ENCODE data around the gene TDRD9.
"Not testable (repeated sequence)": the region's sequence is repeated elsewhere in the genome, so short reads cannot be mapped to it uniquely, and the experiment has no call there.

The TDRD9 gene, protein sequence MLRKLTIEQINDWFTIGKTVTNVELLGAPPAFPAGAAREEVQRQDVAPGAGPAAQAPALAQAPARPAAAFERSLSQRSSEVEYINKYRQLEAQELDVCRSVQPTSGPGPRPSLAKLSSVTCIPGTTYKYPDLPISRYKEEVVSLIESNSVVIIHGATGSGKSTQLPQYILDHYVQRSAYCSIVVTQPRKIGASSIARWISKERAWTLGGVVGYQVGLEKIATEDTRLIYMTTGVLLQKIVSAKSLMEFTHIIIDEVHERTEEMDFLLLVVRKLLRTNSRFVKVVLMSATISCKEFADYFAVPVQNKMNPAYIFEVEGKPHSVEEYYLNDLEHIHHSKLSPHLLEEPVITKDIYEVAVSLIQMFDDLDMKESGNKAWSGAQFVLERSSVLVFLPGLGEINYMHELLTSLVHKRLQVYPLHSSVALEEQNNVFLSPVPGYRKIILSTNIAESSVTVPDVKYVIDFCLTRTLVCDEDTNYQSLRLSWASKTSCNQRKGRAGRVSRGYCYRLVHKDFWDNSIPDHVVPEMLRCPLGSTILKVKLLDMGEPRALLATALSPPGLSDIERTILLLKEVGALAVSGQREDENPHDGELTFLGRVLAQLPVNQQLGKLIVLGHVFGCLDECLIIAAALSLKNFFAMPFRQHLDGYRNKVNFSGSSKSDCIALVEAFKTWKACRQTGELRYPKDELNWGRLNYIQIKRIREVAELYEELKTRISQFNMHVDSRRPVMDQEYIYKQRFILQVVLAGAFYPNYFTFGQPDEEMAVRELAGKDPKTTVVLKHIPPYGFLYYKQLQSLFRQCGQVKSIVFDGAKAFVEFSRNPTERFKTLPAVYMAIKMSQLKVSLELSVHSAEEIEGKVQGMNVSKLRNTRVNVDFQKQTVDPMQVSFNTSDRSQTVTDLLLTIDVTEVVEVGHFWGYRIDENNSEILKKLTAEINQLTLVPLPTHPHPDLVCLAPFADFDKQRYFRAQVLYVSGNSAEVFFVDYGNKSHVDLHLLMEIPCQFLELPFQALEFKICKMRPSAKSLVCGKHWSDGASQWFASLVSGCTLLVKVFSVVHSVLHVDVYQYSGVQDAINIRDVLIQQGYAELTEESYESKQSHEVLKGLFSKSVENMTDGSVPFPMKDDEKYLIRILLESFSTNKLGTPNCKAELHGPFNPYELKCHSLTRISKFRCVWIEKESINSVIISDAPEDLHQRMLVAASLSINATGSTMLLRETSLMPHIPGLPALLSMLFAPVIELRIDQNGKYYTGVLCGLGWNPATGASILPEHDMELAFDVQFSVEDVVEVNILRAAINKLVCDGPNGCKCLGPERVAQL (N-terminal part only)
- long read RNA-seq, donor 1: 0 reads
- long read RNA-seq, donor 2: 0 reads
- long read RNA-seq, donor 3: 0 reads
- long read RNA-seq, donor 4: 0 reads
- long read RNA-seq, donor 5: 0 reads
- long read RNA-seq, donor 6: 0 reads
- long read RNA-seq, donor 7: 0 reads
- long read RNA-seq, donor 8, full-length matches to known transcripts: 2 of 2 reads
- long read RNA-seq, donor 8, partial matches to known transcripts: 0 of 2 reads
- long read RNA-seq, donor 8, other reads (novel, unspliced or antisense): 0 of 2 reads

- DNase-seq: peak; percentile 15
Observed at GRCh38 chr14:103928011-103928890, at the start of gene TDRD9. TSS of gene TDRD9 (plus strand) at chr14:103928456. CDS start at chr14:103928510, 54 bp downstream.

DNA sequence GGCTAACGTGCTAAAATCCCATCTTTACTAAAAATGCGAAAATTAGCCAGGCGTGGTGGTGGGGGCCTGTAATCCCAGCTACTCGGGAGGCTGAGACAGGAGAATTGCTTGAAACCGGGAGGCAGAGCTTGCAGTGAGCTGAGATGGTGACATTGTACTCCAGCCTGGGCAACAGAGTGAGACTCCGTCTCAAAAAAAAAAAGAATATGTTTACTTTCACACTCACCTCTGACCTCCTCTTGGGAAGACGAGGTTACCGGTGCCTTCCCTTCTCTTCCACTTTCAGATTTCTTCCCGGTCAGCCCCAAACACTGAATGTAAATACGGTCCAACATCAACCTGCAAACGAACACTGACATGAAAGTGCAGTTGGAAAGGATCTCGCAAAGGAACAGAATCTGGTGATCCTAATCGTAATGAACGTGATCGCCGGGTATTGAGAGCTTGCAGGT is 49.1 kb upstream of the TDRD9 start:
- DNase-seq: no peak

DNA sequence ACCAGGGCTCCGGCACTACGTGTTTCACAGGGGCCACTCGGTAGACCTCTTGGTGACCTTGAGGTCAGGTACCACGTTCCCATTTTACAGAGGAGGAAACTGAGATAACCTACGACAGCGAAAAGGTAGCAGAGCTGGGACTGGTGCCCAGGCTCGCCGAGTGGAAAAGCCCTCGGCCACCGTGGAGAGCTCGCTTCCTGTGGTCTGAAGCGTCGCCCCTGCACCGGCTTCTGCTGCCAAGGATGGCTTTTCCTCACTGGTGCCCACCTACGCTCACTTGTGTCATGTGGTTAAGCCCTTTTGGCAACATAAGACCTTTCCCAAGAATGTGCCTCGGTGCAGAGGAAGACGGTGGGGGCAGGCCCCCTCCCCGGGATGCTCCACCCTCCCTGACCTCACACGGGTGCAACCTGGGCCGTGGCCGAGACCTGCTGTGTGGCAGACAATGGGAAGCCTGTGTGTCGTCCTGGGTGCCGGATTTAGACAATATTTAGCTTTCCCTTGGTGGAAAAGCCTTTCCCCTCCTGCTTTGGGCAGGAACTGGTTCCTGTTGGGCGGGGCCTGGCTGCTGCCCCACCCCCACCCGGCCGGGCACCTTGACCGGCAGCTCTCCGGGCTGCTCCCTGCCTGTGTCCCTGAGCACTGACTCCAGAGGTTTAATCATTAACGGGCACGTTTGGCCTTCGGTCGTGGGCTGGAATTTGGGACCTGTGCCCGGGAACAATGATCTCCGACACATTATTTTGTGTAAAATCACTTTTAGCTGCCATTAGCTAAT is 48.5 kb upstream of the TDRD9 start:
- DNase-seq: no peak

- peak; percentile 77 for DNase-seq
Observed at GRCh38 chr14:103880348-103881267, 47.6 kb upstream of the TDRD9 start.

DNA sequence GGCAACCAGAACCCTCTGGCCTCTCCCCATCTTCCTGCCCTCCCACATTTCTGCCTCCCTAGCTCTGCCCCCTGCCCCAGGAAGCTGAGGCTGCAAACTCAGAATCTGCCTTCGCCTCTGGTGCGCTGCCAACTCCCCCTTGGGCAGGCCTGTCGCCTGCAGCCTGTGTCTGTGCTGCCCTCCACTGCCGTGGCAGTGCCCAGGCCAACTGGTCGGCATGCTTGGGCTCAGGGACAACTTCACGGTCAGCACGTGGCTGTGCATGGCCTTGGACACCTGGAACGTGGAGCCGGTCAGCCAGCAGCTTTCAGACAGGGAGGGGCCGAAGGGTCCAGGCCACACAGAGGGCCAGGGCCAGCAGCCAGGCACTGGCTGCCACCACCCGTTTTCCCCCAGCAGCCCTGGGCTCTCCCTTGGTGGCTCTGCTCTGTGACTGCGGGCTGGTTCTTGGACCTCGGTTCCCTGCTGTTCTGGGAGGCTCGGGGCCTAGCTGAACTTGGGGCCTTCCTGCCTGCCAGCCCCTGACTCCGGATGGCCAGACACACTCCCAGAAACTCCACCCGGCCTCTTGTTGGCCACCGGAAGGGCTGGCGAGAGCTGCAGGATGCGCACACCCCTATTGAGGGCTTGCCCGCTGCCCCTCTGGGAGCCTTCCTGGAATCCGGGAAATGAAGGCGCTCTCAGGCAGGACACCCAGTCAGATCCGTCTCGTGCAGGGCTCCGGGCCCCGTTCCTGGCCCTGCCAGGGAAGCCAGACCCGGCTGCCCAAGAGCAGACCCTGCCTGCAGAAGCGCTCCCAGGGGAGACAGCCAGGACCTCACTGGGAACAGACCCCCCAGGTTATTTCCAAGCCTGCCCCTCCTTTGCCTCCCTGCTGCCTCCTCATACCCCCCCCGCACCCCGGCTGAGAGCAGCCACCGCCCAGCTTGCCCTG is 46.7 kb upstream of the TDRD9 start:
- peak; percentile 45 for DNase-seq

DNA sequence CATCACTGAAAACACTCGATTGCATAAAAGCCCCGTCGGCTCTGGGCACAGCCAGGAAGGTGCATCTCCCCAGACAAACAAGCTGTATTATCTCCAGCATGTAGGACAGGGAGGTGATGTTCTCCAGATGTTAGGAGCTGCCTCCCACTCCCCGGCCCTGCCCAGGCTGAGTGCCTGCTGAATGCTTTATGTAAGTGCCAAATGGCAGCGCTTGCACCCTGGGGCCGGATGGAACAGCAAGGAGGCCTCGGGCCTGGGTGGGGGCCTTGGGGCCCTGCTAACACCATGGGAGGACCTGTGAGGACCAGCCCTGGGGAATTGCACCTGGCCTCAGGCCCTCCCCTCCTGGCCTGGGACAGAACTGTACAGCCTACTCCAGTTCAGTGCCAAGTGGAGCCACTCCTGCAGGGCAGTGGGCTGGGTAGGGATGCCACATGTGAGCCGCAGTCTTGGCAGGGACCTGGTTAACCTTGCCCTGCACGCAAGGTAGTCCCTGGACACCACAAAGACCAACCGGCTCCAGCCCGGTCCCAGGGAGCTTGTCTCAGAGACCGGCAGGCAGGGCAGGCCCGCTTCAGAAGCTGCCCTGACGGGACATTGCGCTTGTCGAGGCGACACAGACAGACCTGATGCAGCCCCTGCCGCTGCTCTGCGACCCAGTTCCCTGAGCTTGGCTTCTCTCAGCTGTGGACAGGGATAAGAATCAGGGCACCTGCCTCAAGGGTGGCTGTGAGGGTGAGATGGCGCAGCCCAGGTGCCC is 45.6 kb upstream of the TDRD9 start:
- DNase-seq: no peak

DNA sequence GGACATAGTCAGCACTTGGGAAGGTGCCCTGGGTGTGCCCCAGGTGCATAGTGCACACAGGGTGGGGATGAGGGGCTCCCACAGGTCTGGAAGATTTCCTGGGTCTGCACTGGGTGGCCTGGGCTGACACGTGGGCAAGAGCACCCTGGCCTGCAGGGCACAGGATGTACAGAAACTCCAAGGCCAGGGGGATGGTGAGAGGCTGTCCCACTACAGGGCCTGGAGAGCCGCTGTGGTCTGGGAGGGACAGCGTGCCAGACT is 45.1 kb upstream of the TDRD9 start:
- no peak for DNase-seq

DNA sequence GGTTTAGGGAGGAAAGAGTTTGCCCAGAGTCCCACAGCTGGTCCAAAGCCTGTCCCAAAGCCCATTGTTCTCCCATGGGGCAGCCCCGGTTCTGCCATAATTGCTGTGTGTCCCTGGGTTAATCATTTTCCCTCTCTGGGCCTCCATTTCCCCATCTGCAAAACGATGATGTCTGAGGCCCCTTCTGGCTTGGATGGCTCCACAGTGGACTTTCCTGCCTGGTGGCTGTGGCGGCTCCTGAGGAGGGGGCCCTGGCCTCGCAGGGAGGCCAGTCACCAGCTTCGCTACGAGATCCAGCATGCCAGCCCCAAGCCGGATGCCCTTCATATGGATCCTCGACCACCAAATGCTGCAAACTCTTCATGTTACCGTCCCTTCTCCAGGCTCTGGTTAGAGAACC is 43.4 kb upstream of the TDRD9 start:
- DNase-seq: no peak

DNA sequence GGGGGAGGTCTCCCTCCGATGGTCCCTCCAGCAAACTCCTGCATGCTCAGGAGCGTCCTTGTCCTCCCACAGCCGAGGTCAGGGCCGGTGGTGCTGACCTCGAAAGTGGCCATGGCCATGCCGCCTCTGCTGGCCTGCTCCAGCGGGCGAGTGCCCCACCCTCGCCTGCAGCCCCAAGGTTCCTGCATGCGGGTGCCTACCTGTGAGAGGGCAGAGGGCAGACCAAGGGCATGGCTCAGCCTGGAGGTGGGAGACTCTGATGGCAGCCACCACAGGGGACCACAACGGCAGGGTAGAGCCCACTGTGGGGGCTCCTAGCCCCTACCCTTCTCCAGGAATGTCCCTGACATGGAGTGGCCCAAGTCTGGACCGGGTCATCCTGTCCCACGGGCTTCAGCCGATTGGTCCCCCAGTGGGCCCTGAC is 42.7 kb upstream of the TDRD9 start:
- DNase-seq: no peak

DNA sequence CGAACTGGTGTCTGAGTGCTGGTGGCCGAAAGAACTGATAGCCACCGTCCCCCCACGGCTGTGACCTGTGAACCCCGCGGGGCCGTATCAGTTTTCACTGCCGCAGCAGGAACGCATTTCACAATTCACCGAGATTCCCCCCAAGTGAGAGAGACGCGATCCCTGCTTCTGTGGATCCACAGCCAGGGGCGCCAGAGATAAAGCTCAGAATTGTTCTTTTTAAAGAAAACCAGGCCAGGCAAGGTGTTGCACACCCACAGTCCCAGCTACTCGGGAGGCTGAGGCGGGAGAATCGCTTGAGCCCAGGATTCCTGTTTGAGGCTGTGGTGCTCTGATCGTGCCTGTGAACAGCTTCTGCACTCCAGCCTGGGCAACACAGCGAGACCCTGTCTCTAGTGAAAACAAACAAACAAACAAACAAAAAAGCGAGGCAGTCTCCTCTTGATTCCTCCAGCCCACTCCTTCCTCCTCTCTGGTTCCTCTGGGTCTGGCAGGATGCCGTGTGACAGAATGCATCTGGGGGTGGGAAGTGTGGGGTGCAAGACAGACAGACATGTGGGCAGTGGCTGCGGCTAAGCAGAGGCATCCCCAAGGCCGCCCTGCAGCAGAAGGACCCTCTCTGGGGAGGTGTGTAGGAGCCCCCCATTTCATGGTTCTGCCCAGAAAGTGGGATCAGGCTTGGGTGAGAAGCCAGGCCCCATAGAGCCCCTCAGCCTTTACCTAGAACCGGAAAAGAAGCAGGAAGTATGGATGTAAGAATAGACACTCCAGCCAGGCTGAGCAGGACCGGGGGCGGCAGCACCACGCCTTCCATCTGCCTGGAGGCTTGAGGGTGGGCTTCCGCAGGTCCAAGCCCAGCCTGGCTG is 41.7 kb upstream of the TDRD9 start:
- no peak for DNase-seq

DNA sequence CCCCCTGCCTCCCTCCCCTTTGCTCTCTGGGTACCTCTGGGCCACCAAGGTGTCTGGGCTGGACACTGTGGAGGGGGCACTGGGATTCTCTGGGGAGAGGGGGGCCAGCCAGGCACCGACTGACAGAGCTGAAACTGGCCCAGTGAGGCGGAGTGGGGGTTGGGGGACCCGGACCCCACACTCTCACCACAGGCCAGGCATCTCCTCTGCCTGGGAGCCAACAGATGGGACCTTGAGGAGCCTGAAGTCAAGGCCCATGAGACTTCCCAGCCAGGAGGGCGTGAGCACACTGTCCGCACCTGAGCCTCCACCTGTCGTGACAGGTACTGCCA is 41.1 kb upstream of the TDRD9 start:
- no peak for DNase-seq

GRCh38 chr14:103887557-103888115 is 40.6 kb upstream of the TDRD9 start:
- no peak for DNase-seq

DNA sequence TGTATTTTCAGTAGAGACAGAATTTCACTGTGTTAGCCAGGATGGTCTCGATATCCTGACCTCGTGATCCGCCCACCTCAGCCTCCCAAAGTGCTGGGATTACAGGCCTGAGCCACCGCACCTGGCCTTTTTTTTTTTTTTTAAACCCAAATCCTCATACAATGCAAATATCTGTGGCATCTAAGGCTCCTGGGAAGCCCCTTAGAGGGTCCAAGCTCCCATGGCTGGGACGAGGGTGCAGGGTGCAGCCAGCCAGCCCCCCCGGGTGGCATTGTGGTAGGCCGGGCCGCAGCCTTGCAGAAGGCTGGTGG is 39.3 kb upstream of the TDRD9 start:
- DNase-seq: not testable (repeated sequence)

DNA sequence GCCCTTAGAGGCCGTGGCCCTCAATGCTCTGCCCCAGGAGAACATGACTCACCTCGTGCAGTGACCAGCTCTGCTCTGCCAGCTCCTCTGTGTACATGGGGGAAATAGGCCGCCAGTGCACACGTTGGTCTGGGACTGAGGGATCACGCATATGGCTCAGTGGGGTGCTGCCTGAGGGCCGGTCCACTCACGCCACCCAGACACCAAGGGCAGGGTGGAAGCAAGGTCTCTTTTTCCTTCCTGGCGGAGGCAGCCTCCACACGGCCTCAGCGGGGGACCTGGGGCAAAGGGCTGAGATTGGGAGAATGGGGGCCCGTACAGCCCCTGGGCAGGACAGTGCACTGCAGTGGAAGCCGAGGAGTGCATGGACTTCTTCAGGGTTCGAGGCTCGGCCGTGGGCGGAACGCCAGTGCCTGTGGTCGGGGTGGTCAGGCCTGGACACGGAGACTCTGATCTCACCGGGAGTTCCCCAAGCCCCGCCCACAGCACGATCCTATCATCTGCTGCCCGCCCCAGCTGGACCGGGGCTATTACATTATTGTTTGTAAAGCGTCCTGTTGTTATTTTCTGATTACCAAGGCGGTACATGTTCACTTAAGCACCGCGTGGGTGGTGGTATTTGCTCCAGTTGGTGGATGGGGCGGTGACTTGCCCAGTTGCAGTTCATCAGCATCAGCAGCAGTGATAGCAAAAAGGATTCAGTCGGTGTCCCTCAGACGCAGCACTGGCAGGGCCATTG is 38.8 kb upstream of the TDRD9 start:
- DNase-seq: no peak

DNA sequence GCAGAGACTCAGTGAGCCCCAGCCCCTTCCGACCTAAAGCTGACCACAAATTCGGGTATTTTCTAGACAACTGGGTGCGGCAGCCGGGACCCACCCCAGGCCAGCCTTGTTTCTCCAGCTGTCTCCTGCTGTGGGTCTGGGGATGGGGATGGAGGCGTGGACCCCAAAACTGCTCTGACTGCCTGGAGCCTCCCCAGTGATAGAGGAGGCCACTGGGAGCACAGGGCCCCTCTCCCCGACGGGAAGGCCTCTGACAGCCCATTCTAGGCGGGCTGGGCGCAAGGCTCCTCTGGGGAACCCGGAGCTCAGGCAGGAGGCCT is 38.2 kb upstream of the TDRD9 start:
- DNase-seq: no peak
